Vagina (tissue), 2 donors: ENCODE measurements around the gene KCNK2.

Experiments
- POLR2A ChIP-seq, 2 donors: fragments of 450-650 bp; IDR thresholded peaks; one replicate each; pipeline ENCODE4 v1.6.1; 2017; ENCODE audit warnings: antibody characterized with exemption in 2 of 2, mild to moderate bottlenecking in 2 of 2, moderate library complexity in 2 of 2
- POLR2AphosphoS5 ChIP-seq, 2 donors: sonication (generic); formaldehyde crosslinking; IDR thresholded peaks; one replicate each; pipeline ENCODE4 v1.9.0; 2017; ENCODE audit warnings: antibody characterized with exemption in 2 of 2, mild to moderate bottlenecking in 2 of 2, low read depth in 1 of 2; ENCODE audit not compliant: insufficient read depth in 1 of 2
- TF ChIP-seq, protein P1 (sequence below), 3 experiments: fragments of 450-650 bp in 2 of 3; fragments of 200-600 bp in 1 of 3; sonication (generic) in 1 of 3; IDR thresholded peaks; one replicate each; pipeline ENCODE4 v1.5.1; 2017 to 2019; ENCODE audit warnings: antibody characterized with exemption in 3 of 3, mild to moderate bottlenecking in 2 of 3, moderate library complexity in 2 of 3

- TF ChIP-seq, protein P1, sequence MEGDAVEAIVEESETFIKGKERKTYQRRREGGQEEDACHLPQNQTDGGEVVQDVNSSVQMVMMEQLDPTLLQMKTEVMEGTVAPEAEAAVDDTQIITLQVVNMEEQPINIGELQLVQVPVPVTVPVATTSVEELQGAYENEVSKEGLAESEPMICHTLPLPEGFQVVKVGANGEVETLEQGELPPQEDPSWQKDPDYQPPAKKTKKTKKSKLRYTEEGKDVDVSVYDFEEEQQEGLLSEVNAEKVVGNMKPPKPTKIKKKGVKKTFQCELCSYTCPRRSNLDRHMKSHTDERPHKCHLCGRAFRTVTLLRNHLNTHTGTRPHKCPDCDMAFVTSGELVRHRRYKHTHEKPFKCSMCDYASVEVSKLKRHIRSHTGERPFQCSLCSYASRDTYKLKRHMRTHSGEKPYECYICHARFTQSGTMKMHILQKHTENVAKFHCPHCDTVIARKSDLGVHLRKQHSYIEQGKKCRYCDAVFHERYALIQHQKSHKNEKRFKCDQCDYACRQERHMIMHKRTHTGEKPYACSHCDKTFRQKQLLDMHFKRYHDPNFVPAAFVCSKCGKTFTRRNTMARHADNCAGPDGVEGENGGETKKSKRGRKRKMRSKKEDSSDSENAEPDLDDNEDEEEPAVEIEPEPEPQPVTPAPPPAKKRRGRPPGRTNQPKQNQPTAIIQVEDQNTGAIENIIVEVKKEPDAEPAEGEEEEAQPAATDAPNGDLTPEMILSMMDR (IDR thresholded peaks at IDR 0.05): no peak
- TF ChIP-seq POLR2A (IDR thresholded peaks at IDR 0.05): no peak
- TF ChIP-seq POLR2AphosphoS5 (IDR thresholded peaks at IDR 0.05; ENCODE audit: insufficient read depth in 1 of 2, low read depth in 1 of 2): no peak
Observed at GRCh38 chr1:215282557-215282956, 200.0 kb downstream of the KCNK2 start.
